A549 (cell line): Measurements from ENCODE around the gene SCAANT1. TPM values are rescaled to one million over a fixed set of nuclear protein-coding genes. Genes with fewer than 3 reads are reported as not detected.

Source experiments
- ATAC-seq, 2 experiments: fragments of 200-7000 bp in 1 of 2; fragments of >200 bp in 1 of 2; cut with Nextera tagmentation in 1 of 2; cut with Tn5 transposase in 1 of 2; 3 replicates each; pipeline versions ENCODE4 v1.8.0 to v1.9.1; 2018 to 2020; ENCODE audit warnings: mild to moderate bottlenecking in 1 of 2, moderate library complexity in 1 of 2
- CTCF ChIA-PET: fragments of 300-600 bp; sonication (Branson Sonifier 250); formaldehyde crosslinking; extraction: SDS; loops from one replicate; lab custom pipeline; 2021; ENCODE audit warnings: antibody characterized with exemption, inconsistent platforms; lab: Yijun Ruan, JAX
- POLR2A ChIA-PET: fragments of 350-600 bp; formaldehyde crosslinking; extraction: SDS; loops from one replicate; lab custom pipeline; 2021; ENCODE audit warnings: antibody characterized with exemption, inconsistent platforms; lab: Yijun Ruan, JAX
- DNase-seq, 2 experiments: peaks; one replicate each; pipeline versions ENCODE4 v3.0.0 to v3.0.0-alpha.2; 2011 to 2016; ENCODE audit warnings: low read depth in 1 of 2, low spot score in 1 of 2
- FAIRE-seq: peaks from 2 replicates; lab custom pipeline; 2011; peaks lifted over from hg19 to GRCh38; lab: Jason Lieb, UNC
- H3K27ac ChIP-seq, 2 experiments: fragments of >200 bp; sonication (Bioruptor Twin); formaldehyde crosslinking; 3 replicates each; pipeline ENCODE4 v1.5.1; 2016 to 2017
- H3K4me1 ChIP-seq: fragments of >200 bp; sonication (Bioruptor Twin); formaldehyde crosslinking; 3 replicates; pipeline ENCODE4 v1.6.1; 2016
- H3K4me2 ChIP-seq: fragments of >200 bp; sonication (Bioruptor Twin); formaldehyde crosslinking; 3 replicates; pipeline ENCODE4 v1.6.1; 2016
- H3K4me3 ChIP-seq: fragments of >200 bp; sonication (Bioruptor Twin); formaldehyde crosslinking; 3 replicates; pipeline ENCODE4 v1.5.1; 2016
- H3K9me3 ChIP-seq: fragments of >200 bp; sonication (Bioruptor Twin); formaldehyde crosslinking; 3 replicates; pipeline ENCODE4 v1.6.1; 2016
- ATOH8 ChIP-seq: fragments of 250-450 bp; sonication (Bioruptor Pico); IDR thresholded peaks from 2 replicates; pipeline ENCODE4 v1.5.0; 2020; ENCODE audit warnings: low read depth, mild to moderate bottlenecking, moderate library complexity
- CBX2 ChIP-seq: fragments of 200-600 bp; sonication (generic); IDR thresholded peaks from 2 replicates; pipeline ENCODE4 v1.6.1; 2016; ENCODE audit warnings: low read depth, mild to moderate bottlenecking, borderline replicate concordance
- CBX8 ChIP-seq: fragments of 200-600 bp; sonication (generic); IDR thresholded peaks from 2 replicates; pipeline ENCODE4 v1.6.1; 2016
- CHD4 ChIP-seq: fragments of 200-600 bp; sonication (generic); IDR thresholded peaks from 2 replicates; pipeline ENCODE4 v1.6.1; 2016; ENCODE audit warnings: antibody characterized with exemption, mild to moderate bottlenecking, borderline replicate concordance
- CTCF ChIP-seq: fragments of >200 bp; sonication (Bioruptor Twin); formaldehyde crosslinking; IDR thresholded peaks from 3 replicates; pipeline ENCODE4 v1.5.1; 2016
- ELK1 ChIP-seq: fragments of 150-350 bp; IDR thresholded peaks from 2 replicates; pipeline ENCODE4 v1.6.1; 2014; ENCODE audit warnings: low read depth, mild to moderate bottlenecking, low read length
- FOSB ChIP-seq: fragments of 250-450 bp; sonication (Bioruptor Pico); IDR thresholded peaks from 2 replicates; pipeline ENCODE4 v1.5.0; 2020; ENCODE audit warnings: mild to moderate bottlenecking, moderate library complexity
- GATA3 ChIP-seq: IDR thresholded peaks from 2 replicates; pipeline ENCODE4 v1.6.1; 2012; ENCODE audit warnings: borderline replicate concordance
- HDAC2 ChIP-seq: fragments of 200-600 bp; sonication (generic); IDR thresholded peaks from 2 replicates; pipeline ENCODE4 v1.6.1; 2016
- HEYL ChIP-seq: fragments of 250-450 bp; sonication (Bioruptor Pico); IDR thresholded peaks from 2 replicates; pipeline ENCODE4 v1.8.0; 2021; ENCODE audit warnings: mild to moderate bottlenecking, moderate library complexity
- HOXA7 ChIP-seq: fragments of 250-450 bp; sonication (Bioruptor Pico); IDR thresholded peaks from 2 replicates; pipeline ENCODE4 v1.5.0; 2020; ENCODE audit warnings: mild to moderate bottlenecking, moderate library complexity
- HOXB13 ChIP-seq: fragments of 250-450 bp; sonication (Bioruptor Pico); IDR thresholded peaks from 2 replicates; pipeline ENCODE4 v1.5.0; 2020; ENCODE audit warnings: low read depth, mild to moderate bottlenecking, moderate library complexity
- JUN ChIP-seq, 2 experiments: fragments of >200 bp; sonication (Bioruptor Twin); formaldehyde crosslinking; IDR thresholded peaks; 2 replicates in 1 of 2; 3 replicates in 1 of 2; pipeline ENCODE4 v1.6.1; 2016 to 2017
- JUNB ChIP-seq: fragments of >200 bp; sonication (Bioruptor Twin); formaldehyde crosslinking; IDR thresholded peaks from 2 replicates; pipeline ENCODE4 v1.6.1; 2016
- KDM1A ChIP-seq: fragments of 200-600 bp; sonication (generic); IDR thresholded peaks from 2 replicates; pipeline ENCODE4 v1.6.1; 2016; ENCODE audit warnings: low read depth, mild to moderate bottlenecking
- KDM5A ChIP-seq: fragments of 200-600 bp; sonication (generic); IDR thresholded peaks from 2 replicates; pipeline ENCODE4 v1.6.1; 2016; ENCODE audit warnings: antibody characterized with exemption, mild to moderate bottlenecking
- MAX ChIP-seq: IDR thresholded peaks from 2 replicates; pipeline ENCODE4 v1.6.1; 2012
- MYC ChIP-seq: IDR thresholded peaks from 2 replicates; pipeline ENCODE4 v1.6.1; 2012; ENCODE audit warnings: mild to moderate bottlenecking, inconsistent platforms, low read length, improper control_type of control experiment, borderline replicate concordance
- NFE2L2 ChIP-seq: fragments of 150-350 bp; conservative IDR thresholded peaks from 2 replicates; pipeline ENCODE4 v1.6.1; 2014; ENCODE audit warnings: low read length
- NR3C1 ChIP-seq: fragments of >200 bp; sonication (Bioruptor Twin); formaldehyde crosslinking; IDR thresholded peaks from 3 replicates; pipeline ENCODE4 v1.6.1; 2017
- PBX3 ChIP-seq: IDR thresholded peaks from 2 replicates; pipeline ENCODE4 v1.6.1; 2012
- RARB ChIP-seq: fragments of 250-450 bp; sonication (Bioruptor Pico); IDR thresholded peaks from 2 replicates; pipeline ENCODE4 v1.8.0; 2021; ENCODE audit warnings: mild to moderate bottlenecking, moderate library complexity
- RCOR1 ChIP-seq: fragments of 150-350 bp; IDR thresholded peaks from 2 replicates; pipeline ENCODE4 v1.6.1; 2014; ENCODE audit warnings: antibody characterized with exemption, low read length, low read depth
- RFX5 ChIP-seq: fragments of 450-650 bp; IDR thresholded peaks from 2 replicates; pipeline ENCODE4 v1.7.1; 2014; ENCODE audit warnings: antibody characterized with exemption, mild to moderate bottlenecking, moderate library complexity
- RNF2 ChIP-seq: fragments of 200-600 bp; sonication (generic); IDR thresholded peaks from 2 replicates; pipeline ENCODE4 v1.6.1; 2016; ENCODE audit warnings: low read depth, mild to moderate bottlenecking, antibody characterized with exemption, moderate library complexity, borderline replicate concordance
- TFCP2L1 ChIP-seq: fragments of 250-450 bp; sonication (Bioruptor Pico); IDR thresholded peaks from 2 replicates; pipeline ENCODE4 v1.5.0; 2021; ENCODE audit warnings: mild to moderate bottlenecking
- TP53 ChIP-seq: fragments of 250-450 bp; sonication (Bioruptor Pico); IDR thresholded peaks from 2 replicates; pipeline ENCODE4 v1.5.0; 2021; ENCODE audit warnings: mild to moderate bottlenecking, moderate library complexity
- ZNF302 ChIP-seq: fragments of 250-450 bp; sonication (Bioruptor Pico); IDR thresholded peaks from 2 replicates; pipeline ENCODE4 v1.9.0; 2021; ENCODE audit warnings: inconsistent platforms, mild to moderate bottlenecking, moderate library complexity
- ZSCAN20 ChIP-seq: fragments of 250-450 bp; sonication (Bioruptor Pico); IDR thresholded peaks from 2 replicates; pipeline ENCODE4 v1.8.0; 2022; ENCODE audit warnings: mild to moderate bottlenecking, moderate library complexity
- WGBS: methylation state at CpG from one replicate; pipeline ENCODE4 v1.1.6; 2017; ENCODE audit errors: missing lambda C conversion rate; 5-methylcytosine and 5-hydroxymethylcytosine counted together
- polyA plus RNA-seq, 4 experiments: library from polyadenylated mRNA; depleted of rRNA in 3 of 4; stranded (reverse); fragments of >200 nt; fragmentation: RNase III in 1 of 4; extraction: RNeasy Plus Mini Kit Qiagen cat#74134 plus additional on column Dnase treatment in 1 of 4; gene quantifications; 2 replicates in 3 of 4; 3 replicates in 1 of 4; pipeline ENCODE4 v1.2.3, GENCODE V29; 2011 to 2017

SCAANT1 gene
- polyA plus RNA-seq, 2 of the 4 experiments (the other 2 are of a cell fraction), result not detected

- DNase-seq (no peak), ATAC-seq (no peak), FAIRE-seq (no peak)
- no peak overlapping the region for H3K4me2 ChIP-seq
- no peak overlapping the region for H3K27ac ChIP-seq
- 77% methylated on average over 1 of the region's 1 CpG for WGBS
- POLR2A ChIA-PET, result no interaction called here
- CTCF ChIA-PET, result interaction anchor here (1.0 kb wide), 1 partner anchor 10 kb away, joined by 3 read pairs; no protein-coding TSS in a partner anchor
- TF ChIP-seq CBX8, result no peak
- TF ChIP-seq ZNF302 (CRISPR knock-in tag), result no peak
- no peak for TF ChIP-seq MYC
- TF ChIP-seq KDM1A, result no peak
- TF ChIP-seq HEYL, result no peak
- no peak for TF ChIP-seq NFE2L2
- no peak for TF ChIP-seq HOXA7 (CRISPR knock-in tag)
- no peak for TF ChIP-seq CHD4
- no peak for TF ChIP-seq MAX
- no peak for TF ChIP-seq CBX2
- TF ChIP-seq CTCF, result no peak
- TF ChIP-seq JUN (IDR thresholded peaks at IDR 0.05), result no peak
- TF ChIP-seq RFX5, result no peak
- no peak for TF ChIP-seq PBX3
- TF ChIP-seq GATA3, result no peak
- H3K4me3 ChIP-seq, result no peak overlapping the region
- peaks cover 31% of the 10 kb centered on the region; the same call in 2 of the 3 replicates for H3K4me1 ChIP-seq
- H3K9me3 ChIP-seq, result no peaks in the 10 kb centered on the region
Measured at GRCh38 chr3:63951492-63952247, 39.5 kb upstream of the SCAANT1 start.

GRCh38 chr3:63950698-63951097 is 38.5 kb upstream of the SCAANT1 start:
- no peak for TF ChIP-seq RCOR1
- TF ChIP-seq RARB (CRISPR knock-in tag), result no peak
- TF ChIP-seq TFCP2L1, result no peak
- no peak for TF ChIP-seq TP53
- TF ChIP-seq KDM5A, result no peak
- no peak for TF ChIP-seq HOXB13 (CRISPR knock-in tag)
- no peak for TF ChIP-seq HDAC2
- TF ChIP-seq ZSCAN20 (CRISPR knock-in tag), result no peak
- no peak for TF ChIP-seq ELK1
- TF ChIP-seq NR3C1, result no peak
- TF ChIP-seq KDM1A, result no peak
- TF ChIP-seq FOSB (CRISPR knock-in tag), result no peak
- no peak for TF ChIP-seq ATOH8 (CRISPR knock-in tag)
- no peak for TF ChIP-seq JUNB
- no peak for TF ChIP-seq RNF2
- no peak for TF ChIP-seq CTCF
- CTCF ChIA-PET, result interaction anchor here (1.0 kb wide), 1 partner anchor 11 kb away, joined by 3 read pairs; no protein-coding TSS in a partner anchor
- peaks cover 29% of the 10 kb centered on the region; the same call in 2 of the 3 replicates for H3K4me1 ChIP-seq
- no peak for FAIRE-seq
- no peak for DNase-seq
- POLR2A ChIA-PET, result no interaction called here
- H3K4me2 ChIP-seq, result no peak overlapping the region
- H3K4me3 ChIP-seq, result no peak overlapping the region
- no peak overlapping the region for H3K27ac ChIP-seq
- 84% methylated on average over 1 of the region's 1 CpG for WGBS
- H3K9me3 ChIP-seq, result no peaks in the 10 kb centered on the region
- ATAC-seq, result no peak
